GM19238 (cell line): ENCODE results near the gene RAPGEF4.

Experiments used
- DNase-seq: peaks from one replicate; pipeline ENCODE4 v3.0.0; 2011; ENCODE audit warnings: low spot score; ENCODE audit not compliant: insufficient read length

Gene RAPGEF4

DNA sequence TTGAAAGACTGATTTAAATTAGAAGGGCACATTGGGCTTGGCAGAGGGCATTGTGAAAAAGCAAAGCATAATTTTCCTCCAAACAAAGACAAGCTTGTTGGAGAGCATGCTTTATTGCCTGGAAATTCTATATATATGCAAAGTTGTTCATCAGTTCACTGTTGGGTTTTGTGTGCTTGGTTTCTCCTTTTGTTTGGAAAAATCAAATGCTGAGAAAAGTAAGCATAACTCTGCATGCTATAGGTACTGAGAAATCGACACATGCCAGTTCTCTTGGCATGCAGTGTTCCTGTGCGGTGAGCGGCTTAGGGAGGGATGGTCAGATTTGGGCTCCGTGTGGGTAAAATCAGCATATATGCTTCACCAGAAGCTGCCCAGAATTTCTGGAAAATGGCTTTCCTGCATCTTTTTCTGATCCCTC is 161.0 kb downstream of the RAPGEF4 start:
- DNase-seq = no peak

DNA sequence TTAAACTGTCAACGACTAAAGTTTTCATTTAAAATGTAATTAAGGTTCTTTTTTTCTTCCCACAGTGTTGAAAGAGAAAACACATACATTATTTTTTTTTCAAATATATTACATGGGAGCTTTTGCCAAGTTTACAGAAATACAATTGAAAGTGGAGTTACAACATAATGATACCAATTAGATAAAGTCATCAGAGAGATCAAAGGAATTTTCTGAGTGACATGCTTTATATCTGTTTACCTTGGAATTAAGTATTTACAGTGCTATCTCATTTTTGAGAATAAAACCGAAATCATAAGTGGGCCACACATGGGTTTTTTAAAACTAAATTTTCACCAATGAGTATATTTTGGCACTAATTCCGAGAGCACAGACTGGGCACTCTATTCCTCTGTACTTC is 165.2 kb downstream of the RAPGEF4 start:
- DNase-seq = no peak

DNA sequence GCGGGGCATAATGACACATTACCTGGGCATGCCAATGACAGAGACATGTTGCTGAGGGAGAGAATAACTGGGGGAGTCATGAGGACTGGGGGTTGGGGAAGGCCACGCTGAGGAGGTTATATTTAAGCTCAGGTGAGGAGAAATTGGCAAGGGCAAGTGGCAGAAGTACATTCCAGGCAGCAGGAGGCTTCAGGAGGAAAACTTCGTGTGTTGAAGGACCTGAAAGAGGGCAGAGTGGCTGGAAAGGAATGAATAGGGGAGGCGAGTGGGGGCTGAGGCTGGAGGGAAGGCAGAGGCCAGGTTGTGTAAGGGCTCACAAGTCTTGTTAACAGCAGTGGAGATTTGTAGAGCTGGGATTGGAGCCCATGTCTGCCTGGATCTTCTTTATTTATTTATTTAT is 166.3 kb downstream of the RAPGEF4 start:
- DNase-seq = no peak

DNA sequence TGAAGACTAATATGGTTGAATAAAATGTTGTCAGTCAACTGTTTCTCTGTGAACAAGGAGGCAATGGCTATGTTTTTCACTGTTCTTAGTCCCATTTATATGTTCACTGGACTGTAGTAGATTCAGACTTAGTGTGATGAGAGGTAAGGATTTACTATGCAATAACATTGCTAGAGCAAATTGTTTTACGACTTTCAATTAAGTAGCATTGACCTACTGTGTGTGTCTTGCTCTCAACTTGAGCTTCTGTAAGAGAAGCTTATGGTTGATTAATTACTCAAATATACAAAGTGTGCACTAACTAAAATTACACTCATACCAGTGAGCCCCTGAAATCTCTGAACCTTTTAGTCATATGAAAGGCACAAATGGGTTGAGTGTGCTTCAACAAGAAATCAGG is 168.6 kb downstream of the RAPGEF4 start:
- DNase-seq = no peak

DNA sequence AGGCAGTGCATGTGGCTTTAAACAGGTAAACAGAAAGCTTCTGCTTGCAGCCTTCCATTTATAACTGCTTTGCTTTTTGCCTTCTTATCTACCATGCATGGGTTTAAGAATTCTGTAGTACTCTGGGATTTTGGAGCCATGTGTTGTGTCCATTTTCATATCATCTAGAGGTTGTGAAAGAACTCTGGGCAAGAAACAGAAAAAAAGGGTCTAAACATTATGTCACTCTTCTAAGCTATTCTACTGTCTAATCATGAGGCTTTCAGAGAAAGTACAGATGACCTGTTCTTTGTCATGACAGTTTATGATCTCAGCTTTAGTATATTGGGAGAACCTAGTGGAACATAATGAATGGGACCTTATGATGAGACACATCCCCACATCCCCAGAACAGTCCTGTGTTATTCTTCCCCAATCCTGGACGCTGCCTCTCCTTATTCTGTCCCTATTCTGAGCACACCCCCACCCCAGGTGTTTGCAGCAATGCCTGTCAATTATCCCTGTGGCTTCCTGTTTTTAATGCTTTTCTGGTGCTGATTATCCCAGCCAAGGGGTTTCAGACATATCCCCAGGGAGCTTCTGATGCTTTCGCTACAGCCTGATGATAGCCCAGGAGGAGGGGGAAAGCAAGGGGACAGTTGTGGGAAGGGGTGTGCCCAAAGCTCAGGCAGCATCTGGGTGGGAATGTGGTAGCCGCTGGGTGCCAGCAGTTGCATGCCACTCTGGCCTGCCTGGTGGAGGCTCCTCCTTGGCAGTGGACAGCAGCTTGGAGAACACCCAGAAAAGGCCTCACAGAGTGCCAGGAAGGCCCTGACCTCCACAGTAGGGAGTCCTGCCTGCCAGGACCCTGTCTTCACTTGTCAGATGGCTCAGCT is 170.5 kb downstream of the RAPGEF4 start:
- DNase-seq = no peak

DNA sequence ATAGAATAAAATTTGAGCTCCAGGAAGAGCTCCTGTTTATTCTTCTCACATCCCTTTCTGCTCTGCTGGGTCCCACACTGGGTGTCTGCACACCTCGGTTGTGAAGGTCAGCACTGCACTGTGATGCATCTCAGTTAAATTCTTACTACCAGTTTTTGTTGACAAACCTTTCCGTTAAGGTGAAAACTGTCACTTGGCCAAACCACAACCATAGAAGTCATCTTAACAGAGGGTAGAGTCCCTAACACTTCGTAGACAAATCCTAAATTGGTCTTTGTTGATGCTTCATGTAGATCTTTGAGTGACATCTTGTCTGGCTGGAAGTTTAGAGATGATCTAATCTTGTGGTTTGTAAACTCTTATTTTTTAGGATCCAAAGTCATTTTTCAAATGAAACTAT is 172.6 kb downstream of the RAPGEF4 start:
- no peak for DNase-seq

DNA sequence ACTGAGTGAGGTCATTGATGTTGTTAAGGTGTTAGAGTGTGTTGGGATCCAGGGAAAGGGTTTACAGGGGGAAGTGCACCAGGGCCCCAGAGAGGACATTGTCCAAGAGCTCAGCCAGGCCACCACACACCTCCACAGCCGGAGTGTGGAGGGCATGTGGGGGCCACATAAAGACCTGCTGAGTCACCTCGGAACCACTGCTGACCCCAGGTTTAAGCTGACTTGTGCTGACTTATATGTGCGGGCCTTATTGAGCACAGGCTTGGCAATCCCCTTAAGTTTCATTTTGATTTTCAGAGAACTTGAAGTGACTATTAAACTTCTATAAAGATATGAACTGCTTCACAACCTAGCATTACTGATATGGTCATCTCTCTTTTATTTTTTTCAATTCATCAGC is 173.8 kb downstream of the RAPGEF4 start:
- DNase-seq = no peak

DNA sequence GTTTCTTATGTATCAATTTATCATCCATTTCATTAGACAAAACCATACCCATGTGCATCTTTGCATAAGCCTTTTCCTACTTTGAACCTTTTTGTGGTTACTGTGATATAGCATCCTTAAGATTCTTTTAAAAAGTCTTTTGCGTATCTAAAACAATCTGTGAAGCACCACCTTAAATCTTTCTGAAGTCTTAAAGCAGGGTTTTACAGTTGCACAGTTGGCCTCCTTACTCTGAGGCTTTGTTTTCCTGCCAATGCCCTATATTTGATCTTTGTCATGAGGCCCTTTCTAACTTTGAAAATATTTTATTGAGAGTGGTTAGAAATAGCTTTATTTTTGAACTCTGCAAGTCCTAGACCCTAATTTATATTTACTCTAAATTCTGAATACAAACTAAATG is 176.6 kb downstream of the RAPGEF4 start:
- no peak for DNase-seq

DNA sequence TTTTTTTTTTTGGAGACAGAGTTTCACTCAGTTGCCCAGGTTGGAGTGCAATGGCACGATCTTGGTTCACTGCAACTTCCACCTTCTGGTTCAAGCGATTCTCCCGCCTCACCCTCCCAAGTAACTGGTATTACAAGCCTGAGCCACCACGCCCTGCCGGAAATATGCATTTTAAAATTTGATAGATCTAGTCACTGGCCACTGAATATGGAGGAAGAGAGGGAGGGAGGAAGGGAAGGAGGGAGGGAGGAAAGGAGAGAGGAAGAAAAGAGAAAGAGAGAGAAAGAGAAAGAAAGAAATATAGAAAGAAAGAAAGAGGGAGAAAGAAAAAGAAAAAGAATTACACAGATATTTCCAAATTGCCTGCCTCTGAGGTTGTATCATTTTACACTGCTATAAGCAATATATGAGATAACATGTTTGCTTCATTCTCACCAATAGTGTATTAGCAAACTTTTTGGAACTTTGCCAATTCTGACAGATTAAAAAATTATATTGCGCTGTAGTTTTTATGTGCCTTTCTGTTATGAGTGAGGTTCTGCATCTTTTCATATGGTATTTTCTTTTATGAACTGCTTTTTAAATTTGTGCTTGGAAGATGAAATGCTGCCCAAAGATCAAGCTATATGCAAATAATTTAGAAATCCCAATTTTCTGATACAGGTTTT is 178.8 kb downstream of the RAPGEF4 start:
- DNase-seq = no peak

DNA sequence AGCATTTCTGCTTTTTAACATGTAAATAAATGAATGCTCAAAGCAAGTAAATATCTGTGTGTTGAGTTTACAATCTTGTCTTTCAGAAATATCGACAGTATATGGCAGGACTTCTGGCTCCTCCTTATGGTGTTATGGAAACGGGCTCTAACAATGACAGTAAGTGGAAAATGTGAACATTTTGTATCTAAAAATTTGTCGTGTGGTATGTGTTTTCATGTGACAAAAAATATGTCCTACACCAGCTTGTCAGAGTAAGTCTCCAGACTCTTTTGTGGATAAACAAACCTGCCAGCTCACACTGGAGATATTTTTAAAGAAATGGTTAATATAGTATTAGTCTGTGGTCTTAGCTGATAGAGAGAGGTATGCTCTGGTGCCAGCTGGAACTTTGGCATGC is 182.1 kb downstream of the RAPGEF4 start:
- no peak for DNase-seq

DNA sequence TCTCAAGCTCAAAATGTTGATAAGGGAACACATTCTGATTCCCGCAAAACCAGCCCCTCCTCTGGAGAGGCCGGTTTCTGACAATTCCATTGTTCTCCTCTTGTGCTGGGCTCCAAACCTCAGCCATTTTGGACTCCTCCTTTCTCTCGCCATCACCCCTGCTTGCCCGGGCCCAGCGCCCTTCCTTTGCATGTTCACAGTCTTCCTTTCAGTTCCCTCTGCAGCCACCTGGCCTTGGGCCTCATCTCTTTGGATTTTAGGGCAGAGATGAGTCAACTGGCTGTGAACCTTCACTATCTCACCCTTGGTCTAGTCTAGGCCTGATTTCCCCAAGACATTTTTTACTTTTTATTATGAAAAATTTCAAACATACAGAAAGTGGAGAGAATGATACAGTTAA is 184.1 kb downstream of the RAPGEF4 start:
- DNase-seq = no peak

DNA sequence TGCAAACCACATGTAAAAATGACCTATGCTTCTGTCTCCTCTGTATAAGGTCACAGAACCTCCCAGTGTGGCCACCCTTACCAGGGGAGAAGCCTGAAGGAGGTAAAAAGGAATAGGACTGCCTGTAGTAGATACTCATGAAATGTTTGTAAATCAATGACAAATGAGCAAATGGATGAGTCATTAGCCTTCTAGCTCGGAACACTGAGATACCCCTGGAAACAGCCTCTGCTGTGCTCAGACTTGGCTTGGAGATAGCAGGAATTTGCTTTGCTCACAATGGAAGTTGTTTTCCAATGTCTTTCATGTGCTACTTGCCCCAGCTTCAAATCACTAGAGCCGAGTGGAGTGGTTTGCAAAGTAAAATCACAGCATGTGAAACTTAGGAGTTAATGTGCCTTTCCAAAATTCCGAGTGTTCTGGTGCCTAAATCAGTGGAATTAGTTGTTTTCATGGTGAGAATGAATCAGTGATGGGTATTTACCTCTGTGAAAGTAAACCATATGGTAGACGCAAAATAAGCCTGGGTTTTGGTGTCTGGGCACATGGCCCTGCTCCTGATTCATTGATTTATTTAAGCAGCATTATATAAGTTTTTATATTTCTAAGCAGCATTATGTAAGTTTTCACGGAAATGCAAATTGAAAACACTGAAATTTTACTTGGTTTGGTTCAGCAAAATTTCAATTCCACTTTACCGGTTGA is 186.0 kb downstream of the RAPGEF4 start:
- no peak for DNase-seq

DNA sequence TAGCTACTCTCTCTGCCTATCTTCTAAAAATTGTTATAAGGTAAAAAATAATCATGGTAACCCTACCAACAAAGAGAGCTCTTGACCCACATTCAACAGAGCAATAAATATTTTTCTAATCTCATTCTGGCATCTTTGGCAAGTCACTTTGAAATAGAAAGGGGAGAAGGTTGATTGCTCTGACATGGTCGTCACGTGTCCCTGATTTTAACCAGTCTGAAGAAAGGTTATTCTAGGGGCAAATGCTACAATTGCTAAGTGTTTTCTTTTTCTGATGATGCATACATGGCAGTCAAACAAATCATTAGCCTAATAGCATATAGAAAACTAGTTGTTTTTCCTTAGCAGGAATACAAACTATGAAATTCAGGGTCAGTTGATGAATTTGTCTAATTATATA is 186.7 kb downstream of the RAPGEF4 start:
- DNase-seq = no peak

DNA sequence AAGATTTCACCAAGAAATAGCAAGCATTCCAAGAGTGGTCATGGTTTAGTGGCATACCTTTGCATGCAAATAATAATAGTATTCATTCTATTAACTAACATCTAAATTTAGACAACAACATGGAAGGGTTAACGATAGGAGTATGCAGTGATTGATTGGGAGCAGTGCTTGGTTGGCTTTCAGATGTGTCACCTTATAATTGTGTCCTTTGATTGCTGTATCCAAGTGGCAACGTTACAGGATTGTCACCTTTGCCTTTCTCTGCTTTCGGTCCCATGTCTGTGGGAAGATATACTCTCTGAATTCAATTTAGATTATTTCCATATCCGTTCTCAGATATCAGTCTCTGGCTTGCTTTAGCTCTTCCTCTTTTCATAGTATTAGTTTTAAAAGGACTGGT is 187.2 kb downstream of the RAPGEF4 start:
- no peak for DNase-seq

DNA sequence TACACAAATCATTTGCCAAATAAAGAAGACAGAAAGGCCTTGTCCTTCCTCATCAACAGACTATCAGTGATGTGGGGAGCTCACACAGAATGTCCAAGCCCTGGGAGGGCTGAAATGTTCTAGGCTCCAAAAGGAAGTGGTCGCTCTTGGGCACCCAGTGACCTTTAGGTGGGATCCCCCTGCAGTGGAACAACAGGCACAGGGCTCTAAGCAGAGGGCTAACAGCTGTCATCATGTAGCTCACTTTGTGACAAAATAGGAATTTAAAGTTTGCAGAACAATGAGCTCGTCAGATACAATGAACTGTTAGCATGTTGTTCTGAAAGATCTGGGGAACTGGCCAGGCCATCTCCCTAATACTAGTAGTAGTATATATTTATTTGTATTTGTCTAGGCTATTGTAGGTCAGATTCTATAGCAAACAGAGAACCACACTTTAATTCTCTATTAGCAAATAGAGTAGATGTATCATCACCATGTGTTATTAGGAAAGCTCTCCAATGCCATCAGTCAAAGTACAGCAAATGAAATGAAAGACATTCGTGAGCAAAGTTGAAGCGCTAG is 188.5 kb downstream of the RAPGEF4 start:
- no peak for DNase-seq

DNA sequence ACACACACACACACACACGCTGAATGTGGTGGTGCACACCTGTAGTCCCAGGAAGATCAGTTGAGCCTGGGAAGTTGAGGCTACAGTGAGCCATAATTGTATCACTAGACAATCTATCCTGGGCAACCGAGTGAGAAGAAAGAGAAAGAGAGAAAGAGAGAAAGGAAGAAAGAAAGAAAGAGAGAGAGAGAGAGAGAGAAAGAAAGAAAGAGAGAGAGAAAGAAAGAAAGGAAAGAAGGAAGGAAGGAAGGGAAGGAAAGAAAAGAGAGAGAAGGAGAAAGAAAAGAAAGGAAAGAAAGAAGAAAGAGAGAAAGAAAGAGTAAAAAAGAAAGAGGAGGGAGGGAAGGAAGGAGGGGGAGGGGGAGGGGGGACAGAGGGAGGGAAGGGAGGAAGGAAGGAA is 190.0 kb downstream of the RAPGEF4 start:
- DNase-seq = no peak

DNA sequence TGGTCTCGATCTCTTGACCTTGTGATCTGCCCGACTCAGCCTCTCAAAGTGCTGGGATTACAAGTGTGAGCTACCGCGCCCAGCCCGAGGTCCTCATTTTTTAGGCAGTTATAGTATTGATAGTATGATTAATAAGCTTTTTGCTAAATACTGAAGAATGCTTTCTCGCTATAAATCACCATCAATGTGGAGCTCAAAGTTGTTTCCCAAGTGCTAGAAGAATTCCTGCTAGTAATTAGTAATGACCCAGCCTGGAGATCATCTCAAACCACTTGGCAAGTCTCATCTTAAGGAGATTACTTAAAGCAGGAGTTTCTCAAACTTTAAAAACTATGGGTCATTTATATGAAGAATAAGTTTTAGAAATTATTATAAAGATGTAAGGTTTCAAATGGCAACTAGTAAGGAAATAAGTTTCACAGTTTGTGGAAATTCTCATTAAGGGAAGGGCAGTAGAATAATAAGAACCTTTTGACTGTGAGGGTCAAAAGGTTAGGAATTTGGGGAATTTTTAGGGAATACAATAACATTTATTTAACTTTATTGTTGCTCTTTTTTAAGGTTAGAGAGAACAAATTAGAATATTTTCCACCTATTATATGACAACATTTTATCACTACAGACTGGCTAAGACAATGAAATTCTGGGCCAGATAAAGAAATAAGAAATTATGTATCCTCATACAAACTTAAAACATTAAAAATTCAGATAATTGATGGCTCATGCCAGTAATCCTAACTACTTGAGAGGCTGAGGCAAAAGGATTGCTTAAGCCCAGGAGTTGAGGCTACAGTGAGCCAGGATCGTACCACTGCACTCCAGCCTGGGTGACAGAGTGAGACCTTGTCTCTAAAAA is 191.4 kb downstream of the RAPGEF4 start:
- no peak for DNase-seq

DNA sequence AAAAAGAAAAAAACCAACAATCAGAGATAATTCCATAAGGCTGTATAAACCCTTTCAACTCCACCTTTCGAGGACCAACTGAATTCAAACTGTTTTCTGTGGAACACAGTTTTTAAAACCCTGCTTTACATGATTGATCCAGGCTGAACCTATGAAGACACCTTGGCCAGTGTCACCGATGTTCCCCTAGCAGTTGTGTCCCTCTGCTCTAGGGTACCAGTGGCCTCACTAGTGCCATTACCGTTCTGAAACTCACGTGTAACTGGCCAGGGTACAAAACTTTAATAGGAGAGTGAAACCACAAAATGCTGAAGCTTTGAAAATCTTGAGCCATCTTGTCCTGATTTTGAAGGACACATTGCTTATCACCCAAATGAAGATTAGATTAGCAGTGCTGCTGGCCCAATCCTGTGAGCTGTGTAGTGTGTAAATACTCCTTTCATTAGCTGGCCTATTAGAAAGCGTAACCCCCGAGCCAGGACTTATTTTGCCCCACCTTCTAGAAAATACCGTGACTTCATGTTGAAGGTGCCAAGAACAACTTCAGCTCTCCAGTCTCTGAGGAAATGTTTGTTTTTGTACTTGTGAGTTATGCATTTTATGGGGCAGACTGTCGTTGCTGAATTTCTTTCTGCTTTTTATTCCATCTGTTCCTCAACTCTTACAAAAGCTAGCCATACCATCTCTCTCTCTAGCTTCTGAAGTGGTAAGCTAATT is 192.2 kb downstream of the RAPGEF4 start:
- no peak for DNase-seq

DNA sequence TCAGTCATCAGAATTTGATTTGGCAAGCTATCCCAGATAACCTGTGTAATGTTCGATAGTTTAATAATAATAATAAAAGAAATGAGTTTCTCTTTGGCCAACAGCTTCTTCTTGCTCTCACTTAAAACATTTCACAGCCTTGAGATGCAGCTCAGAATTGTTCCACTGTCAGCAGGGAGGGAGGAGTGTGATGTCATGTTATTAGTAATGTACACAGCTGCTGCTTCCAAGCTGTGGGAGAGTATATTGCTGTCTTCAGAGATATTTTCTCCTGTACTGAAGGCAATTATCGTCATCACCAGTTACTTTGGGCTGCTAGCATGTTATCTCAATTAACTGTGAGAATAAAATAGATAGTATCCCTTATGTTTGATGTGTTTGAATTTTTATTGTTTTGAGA is 193.1 kb downstream of the RAPGEF4 start:
- no peak for DNase-seq

DNA sequence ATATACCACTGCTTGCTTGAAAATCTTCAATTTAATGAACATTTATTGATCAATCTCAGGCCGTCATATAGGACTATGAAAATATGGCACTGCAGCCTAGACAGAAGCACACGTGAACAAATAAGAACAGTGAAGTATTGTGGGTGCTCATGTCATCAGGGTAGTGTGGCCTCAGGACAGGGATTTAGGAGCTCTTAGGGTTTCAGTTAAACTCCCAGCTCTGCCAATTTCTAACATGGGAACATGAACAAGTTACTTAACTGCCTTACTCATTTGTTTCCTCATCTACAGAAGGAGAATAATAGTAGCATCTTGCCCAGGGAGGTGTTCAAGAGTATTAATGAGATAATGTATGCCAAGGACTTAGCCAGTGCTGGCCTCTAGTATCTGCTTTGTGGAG is 194.0 kb downstream of the RAPGEF4 start:
- no peak for DNase-seq
